Erythroblast (primary cell): Measurements from ENCODE around the gene HCN4.

Source experiments
- DNase-seq, 2 experiments: peaks; one replicate each; lab custom pipeline; 2025; lab: John Stamatoyannopoulos, UW
- GATA1 ChIP-seq: IDR thresholded peaks from 2 replicates; pipeline ENCODE4 v1.6.1; 2011; ENCODE audit warnings: low read depth, mild to moderate bottlenecking, control low read depth, low read length, moderate library complexity
- POLR2A ChIP-seq: IDR thresholded peaks from 2 replicates; pipeline ENCODE4 v1.6.1; 2011; ENCODE audit warnings: mild to moderate bottlenecking, low read length

The HCN4 gene

DNA sequence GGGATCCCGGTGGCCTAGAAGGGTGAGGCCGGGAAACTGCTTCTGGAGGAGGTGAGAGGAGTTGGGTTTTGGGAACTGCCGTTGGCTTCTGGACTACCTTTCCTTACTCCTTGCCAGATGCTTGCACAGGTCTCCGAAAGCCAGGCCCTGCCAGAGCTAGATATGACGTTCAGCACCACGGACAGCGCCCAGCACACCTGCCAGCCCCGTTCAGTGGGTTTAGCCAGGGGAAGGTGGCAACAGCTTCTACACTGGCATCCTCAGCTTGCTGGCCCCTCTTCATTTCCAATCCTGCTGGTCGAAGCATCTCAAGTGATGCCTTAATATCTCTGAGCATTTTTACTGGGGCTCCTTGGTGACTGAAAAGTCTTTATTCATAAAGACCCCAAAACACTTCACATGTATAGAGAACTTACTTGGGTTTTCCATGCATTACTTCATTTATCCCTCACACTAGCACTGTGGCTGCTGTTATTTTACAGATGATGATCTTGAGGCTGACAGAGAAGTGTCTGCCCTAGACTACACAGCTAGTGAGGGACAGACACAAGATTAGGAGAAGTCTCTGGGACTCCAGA, 21.9 kb downstream of the HCN4 start:
- no peak for TF ChIP-seq POLR2A
- no peak for TF ChIP-seq GATA1
- peak; percentile 37 to 63 for DNase-seq

DNA sequence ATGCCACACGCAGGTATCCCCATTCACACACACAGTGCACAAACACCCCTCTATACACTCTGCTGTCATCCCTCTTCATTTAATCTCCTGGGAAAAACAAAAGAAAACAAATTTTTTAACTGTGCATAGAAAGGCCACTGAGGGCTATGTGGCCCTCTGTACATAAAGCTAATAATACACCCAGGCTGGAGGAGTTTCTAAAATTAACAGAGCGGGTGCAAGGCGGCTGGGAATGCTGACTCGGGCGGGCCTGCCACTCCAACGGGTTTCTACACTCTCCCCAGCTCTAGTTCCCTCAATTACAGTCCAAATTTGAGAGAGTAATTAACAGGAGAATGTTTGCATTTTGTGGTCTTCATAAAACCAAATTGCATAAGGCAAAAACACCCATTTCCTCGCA, 23.1 kb downstream of the HCN4 start:
- TF ChIP-seq GATA1: no peak
- TF ChIP-seq POLR2A: no peak

DNA sequence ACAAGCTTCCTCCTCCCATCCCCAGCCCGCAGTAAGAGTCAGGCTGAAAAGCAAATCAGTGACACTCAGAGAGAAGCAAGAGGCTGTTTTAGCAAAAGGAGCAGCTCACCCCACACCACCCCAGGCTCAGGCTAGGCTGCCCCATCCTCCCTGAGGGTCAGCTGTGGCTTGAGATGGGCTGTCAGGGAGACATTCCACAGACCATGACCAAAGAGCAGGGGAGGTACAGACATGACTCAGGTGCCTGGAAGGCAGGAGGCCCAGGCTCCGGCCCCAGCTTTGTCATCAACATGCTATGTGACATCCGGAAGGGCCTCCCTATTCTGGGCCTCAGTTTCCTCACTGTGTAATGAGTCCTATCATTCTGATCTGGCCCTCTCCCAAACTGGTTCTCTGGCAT, 24.7 kb downstream of the HCN4 start:
- TF ChIP-seq POLR2A: no peak
- no peak for TF ChIP-seq GATA1
- no peak for DNase-seq

More for the DNA sequence above, 23.1 kb downstream of the HCN4 start:
- DNase-seq: no peak

DNA sequence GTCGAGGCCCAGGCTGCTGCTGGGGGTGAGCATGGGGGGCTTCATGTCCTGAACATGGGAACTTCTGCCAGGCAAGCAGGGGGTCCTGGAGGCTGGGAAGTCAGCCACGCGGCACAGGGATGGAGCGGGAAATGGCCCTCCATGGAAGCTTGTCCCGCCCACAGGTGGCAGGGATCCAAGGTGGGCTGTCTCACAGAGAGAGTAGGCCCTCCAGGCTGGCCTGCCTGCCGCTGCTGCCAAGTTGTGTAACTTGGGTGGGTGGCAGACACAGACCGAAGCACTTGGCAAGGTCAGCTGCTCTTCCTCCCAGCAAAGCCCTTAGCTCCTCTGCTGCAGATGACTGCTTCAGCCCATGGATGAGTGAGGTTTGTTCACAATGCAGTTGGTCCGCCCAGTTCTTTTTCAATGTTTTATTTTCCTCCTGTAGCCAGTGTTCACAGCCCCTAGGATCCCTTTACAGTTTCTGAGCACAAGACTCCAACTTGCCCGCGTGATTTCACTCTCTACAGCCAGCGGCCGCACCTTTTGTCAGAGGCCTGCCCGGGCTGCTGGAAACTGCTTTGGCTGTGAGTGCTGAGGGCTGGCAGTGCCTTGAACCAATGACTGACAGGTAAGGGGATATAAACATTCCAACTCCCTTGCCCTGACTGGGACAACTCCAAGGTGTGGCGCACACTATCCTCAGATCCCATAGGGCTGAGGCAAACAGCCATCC, 26.7 kb downstream of the HCN4 start:
- DNase-seq: no peak
- TF ChIP-seq GATA1 (no peak), POLR2A (no peak)

DNA sequence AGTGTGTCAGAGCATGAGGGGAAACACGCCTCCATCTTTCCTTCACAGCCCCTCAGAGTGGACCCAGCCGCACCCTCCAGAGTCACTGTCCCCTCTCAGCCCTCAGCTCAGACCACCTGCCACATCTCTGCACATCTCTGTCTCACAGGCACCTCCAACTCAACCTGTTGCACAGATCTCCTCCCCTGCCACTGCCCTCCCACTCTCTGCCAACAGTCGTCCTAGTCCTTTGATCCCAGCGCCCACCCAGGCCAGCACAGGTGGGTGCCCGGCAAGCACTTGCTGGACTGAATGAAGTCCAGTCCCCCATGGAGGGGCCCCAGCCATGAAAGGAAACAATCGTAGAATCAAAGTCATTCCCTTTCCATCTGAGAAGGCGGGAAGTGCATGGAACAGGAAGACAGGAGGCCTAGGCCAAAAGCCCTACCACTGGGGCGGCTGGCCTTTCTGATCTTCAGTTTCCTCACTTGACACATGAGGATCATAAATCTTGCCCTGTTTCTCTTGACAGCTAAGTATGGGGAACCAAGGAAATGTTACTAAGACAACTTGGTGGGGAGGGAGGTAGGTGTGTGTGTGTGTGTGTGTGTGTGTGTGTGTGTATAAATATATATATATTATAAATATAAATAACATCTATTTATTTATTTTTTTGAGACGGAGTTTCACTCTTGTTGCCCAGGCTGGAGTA, 28.1 kb downstream of the HCN4 start:
- TF ChIP-seq GATA1: no peak
- TF ChIP-seq POLR2A: no peak
- no peak for DNase-seq

GRCh38 chr15:73338606-73339374, 30.0 kb downstream of the HCN4 start:
- TF ChIP-seq GATA1 (no peak), POLR2A (no peak)
- no peak for DNase-seq

- no peak for TF ChIP-seq GATA1
- TF ChIP-seq POLR2A: no peak
These were observed 30.7 kb downstream of the HCN4 start for GRCh38 chr15:73338058-73338457.

GRCh38 chr15:73337187-73337586, 31.6 kb downstream of the HCN4 start:
- TF ChIP-seq GATA1 (no peak), POLR2A (no peak)
- DNase-seq: no peak

More at GRCh38 chr15:73338058-73338457, 30.7 kb downstream of the HCN4 start:
- no peak for DNase-seq

- TF ChIP-seq POLR2A: no peak
- no peak for TF ChIP-seq GATA1
These were observed 32.0 kb downstream of the HCN4 start for GRCh38 chr15:73336756-73337155.

DNA sequence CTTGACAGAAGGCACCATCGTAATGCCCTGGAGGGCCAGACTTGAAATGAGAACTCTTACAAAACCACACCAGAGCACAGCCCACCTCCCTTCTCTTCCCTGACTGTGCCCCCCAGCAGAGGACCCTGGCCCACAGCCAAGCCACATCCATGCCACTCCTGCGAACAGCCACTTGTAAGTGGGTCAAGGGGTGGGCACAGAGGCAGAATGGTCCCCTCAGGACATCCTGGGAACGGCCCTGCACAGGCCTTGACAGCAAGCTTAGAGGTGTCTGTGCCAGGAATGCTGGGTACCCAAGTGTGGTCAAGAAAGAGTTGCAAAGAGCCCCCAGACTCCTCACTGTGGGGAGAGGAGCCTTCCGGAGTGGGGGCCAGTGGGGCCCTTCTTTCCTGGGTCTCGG, 33.3 kb downstream of the HCN4 start:
- TF ChIP-seq POLR2A (no peak), GATA1 (no peak)
- no peak for DNase-seq

More at GRCh38 chr15:73336756-73337155, 32.0 kb downstream of the HCN4 start:
- no peak for DNase-seq

- DNase-seq: no peak
- no peak for TF ChIP-seq GATA1
- no peak for TF ChIP-seq POLR2A
These were observed 33.7 kb downstream of the HCN4 start for GRCh38 chr15:73335026-73335425.

- TF ChIP-seq GATA1 (no peak), POLR2A (no peak)
- DNase-seq: no peak
These were observed 34.7 kb downstream of the HCN4 start for GRCh38 chr15:73334086-73334485.

DNA sequence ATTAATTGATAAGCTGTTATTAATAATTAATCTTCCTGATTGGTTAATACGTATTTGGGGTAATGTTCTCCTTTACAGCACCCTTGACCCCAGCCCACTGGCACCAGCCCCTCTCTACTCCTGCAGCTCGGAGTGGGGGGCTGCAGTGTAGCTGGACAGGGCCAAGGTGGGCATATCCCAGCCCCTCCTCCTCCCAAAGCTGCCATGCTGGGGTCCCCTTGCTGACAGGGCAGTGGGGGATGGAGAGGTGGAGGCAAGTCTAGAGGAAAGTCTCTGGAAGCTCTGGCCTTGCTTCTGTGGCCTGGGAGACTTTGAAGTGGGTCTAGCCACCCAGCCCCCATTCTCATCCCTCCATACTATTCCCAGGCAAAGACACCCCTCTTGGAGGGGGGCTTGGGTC, 35.8 kb downstream of the HCN4 start:
- DNase-seq: no peak
- no peak for TF ChIP-seq POLR2A
- no peak for TF ChIP-seq GATA1
